ENCODE results near the gene GRIFIN. TPM values are rescaled to one million over a fixed set of nuclear protein-coding genes. Genes with fewer than 3 reads are reported as not detected.

The GRIFIN gene
- total RNA-seq, 1 donor from 2014 or later = not detected

- H3K4me3 Mint-ChIP-seq (ENCODE audit: unreplicated experiment) = no peak overlapping the region
- TF ChIP-seq CTCF (IDR thresholded peaks at IDR 0.05; ENCODE audit: unreplicated experiment) = no peak
- H3K36me3 Mint-ChIP-seq (ENCODE audit: low read depth, unreplicated experiment) = no peaks in the 10 kb centered on the region
- H3K4me1 Mint-ChIP-seq (ENCODE audit: unreplicated experiment) = peaks cover 2% of the 10 kb centered on the region
- H3K27ac Mint-ChIP-seq (ENCODE audit: unreplicated experiment) = no peak overlapping the region
- H3K9me3 Mint-ChIP-seq (ENCODE audit: unreplicated experiment) = no peaks in the 10 kb centered on the region
- peaks cover 4% of the 10 kb centered on the region for H3K27me3 Mint-ChIP-seq (ENCODE audit: unreplicated experiment)
- peak; percentile 4 for DNase-seq (ENCODE audit: low spot score)
Observed at GRCh38 chr7:2497065-2497464, 20.9 kb upstream of the GRIFIN start.

- Mint-ChIP-seq H3K36me3 (ENCODE audit: low read depth, unreplicated experiment) (no peaks in the 10 kb centered on the region), H3K4me1 (ENCODE audit: unreplicated experiment) (peaks cover 2% of the 10 kb centered on the region), H3K9me3 (ENCODE audit: unreplicated experiment) (no peaks in the 10 kb centered on the region), H3K27ac (ENCODE audit: unreplicated experiment) (no peak overlapping the region), H3K4me3 (ENCODE audit: unreplicated experiment) (no peak overlapping the region), H3K27me3 (ENCODE audit: unreplicated experiment) (peaks cover 6% of the 10 kb centered on the region)
- TF ChIP-seq CTCF (IDR thresholded peaks at IDR 0.05; ENCODE audit: unreplicated experiment) = no peak
- peak; percentile 2 for DNase-seq (ENCODE audit: low spot score)
Observed at GRCh38 chr7:2496375-2496774, 20.2 kb upstream of the GRIFIN start.

- DNase-seq (ENCODE audit: low spot score) = peak; percentile 5
- peaks cover 6% of the 10 kb centered on the region for H3K27me3 Mint-ChIP-seq (ENCODE audit: unreplicated experiment)
- H3K27ac Mint-ChIP-seq (ENCODE audit: unreplicated experiment) = no peak overlapping the region
- H3K9me3 Mint-ChIP-seq (ENCODE audit: unreplicated experiment) = no peaks in the 10 kb centered on the region
- H3K4me3 Mint-ChIP-seq (ENCODE audit: unreplicated experiment) = no peak overlapping the region
- no peaks in the 10 kb centered on the region for H3K36me3 Mint-ChIP-seq (ENCODE audit: low read depth, unreplicated experiment)
- TF ChIP-seq CTCF (IDR thresholded peaks at IDR 0.05; ENCODE audit: unreplicated experiment) = no peak
- peaks cover 2% of the 10 kb centered on the region for H3K4me1 Mint-ChIP-seq (ENCODE audit: unreplicated experiment)
Observed at GRCh38 chr7:2495418-2496299, 19.5 kb upstream of the GRIFIN start.

GRCh38 chr7:2494191-2495130, 18.3 kb upstream of the GRIFIN start:
- TF ChIP-seq CTCF (IDR thresholded peaks at IDR 0.05; ENCODE audit: unreplicated experiment) = no peak
- Mint-ChIP-seq H3K4me3 (ENCODE audit: unreplicated experiment) (no peak overlapping the region), H3K36me3 (ENCODE audit: low read depth, unreplicated experiment) (no peaks in the 10 kb centered on the region), H3K27ac (ENCODE audit: unreplicated experiment) (no peak overlapping the region), H3K27me3 (ENCODE audit: unreplicated experiment) (peaks cover 6% of the 10 kb centered on the region), H3K4me1 (ENCODE audit: unreplicated experiment) (peaks cover 2% of the 10 kb centered on the region), H3K9me3 (ENCODE audit: unreplicated experiment) (no peaks in the 10 kb centered on the region)
- DNase-seq (ENCODE audit: low spot score) = peak; percentile 1
